SK-N-SH (cell line): ENCODE measurements around the gene ANO10.

Source experiments
- FOXJ3 ChIP-seq: sonication (generic); formaldehyde crosslinking; IDR thresholded peaks from 2 replicates; pipeline ENCODE4 v1.5.1; 2020; ENCODE audit warnings: mild to moderate bottlenecking, missing genetic modification reagents
- JUND ChIP-seq: IDR thresholded peaks from 2 replicates; pipeline ENCODE4 v1.4.0; 2012
- RAD21 ChIP-seq: IDR thresholded peaks from 2 replicates; pipeline ENCODE4 v1.6.1; 2012; ENCODE audit warnings: mild to moderate bottlenecking, low read length
- SMC3 ChIP-seq: IDR thresholded peaks from 2 replicates; pipeline ENCODE4 v1.6.1; 2012; ENCODE audit warnings: low read depth, low read length, improper control_type of control experiment
- YY1 ChIP-seq: IDR thresholded peaks from 2 replicates; pipeline ENCODE4 v1.4.0; 2012; ENCODE audit warnings: low read depth, mild to moderate bottlenecking
- TF ChIP-seq, protein P1 (sequence below): fragments of 200-600 bp; sonication (generic); IDR thresholded peaks from 2 replicates; pipeline ENCODE4 v1.6.1; 2017; ENCODE audit warnings: antibody characterized with exemption, mild to moderate bottlenecking, moderate library complexity
- TF ChIP-seq, protein P2 (sequence below): IDR thresholded peaks from 2 replicates; pipeline ENCODE4; 2012
- TF ChIP-seq, protein P3 (sequence below): IDR thresholded peaks from 2 replicates; pipeline ENCODE4 v1.4.0; 2012; ENCODE audit warnings: low read depth, borderline replicate concordance

DNA sequence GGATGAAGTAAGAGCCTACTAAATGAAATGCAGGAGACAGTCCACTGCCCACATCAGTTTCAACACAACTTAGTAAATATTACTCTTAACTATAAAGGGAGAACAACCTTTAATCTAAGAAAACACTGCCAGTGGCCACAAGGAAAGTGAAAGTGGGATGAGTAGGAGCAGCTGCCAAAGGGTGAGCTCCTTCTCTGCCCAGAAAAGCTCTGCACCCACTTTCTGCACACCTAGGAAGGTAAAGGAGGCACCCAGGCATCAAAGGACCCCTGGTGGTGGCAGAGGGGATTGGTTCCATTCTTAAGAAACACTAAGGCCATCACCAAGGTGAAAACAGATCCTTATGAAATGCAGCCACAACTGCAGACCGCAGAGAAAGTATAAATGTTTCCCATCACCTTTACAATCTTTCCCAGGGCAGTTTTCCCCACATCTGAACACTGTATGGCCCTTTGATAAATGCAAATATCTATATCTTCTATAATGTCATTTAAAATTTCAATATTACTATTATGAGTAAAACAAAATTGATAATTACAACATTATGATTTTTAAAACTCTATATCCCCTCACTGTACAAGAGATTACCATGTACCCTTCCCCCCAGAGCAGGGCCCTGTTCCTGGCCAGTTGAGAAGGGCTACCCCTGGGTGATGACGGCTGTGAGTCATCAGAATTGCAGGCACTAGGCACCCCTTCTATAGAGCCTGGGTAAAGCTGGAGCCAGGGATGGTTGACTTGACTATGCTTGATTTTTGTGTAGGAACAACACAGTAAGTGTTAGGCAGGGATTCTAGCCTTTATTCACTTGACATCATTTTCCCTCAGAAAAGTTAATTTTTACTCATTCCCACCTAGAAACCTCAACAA lies 243.5 kb downstream of the ANO10 start:
- TF ChIP-seq, protein P1, sequence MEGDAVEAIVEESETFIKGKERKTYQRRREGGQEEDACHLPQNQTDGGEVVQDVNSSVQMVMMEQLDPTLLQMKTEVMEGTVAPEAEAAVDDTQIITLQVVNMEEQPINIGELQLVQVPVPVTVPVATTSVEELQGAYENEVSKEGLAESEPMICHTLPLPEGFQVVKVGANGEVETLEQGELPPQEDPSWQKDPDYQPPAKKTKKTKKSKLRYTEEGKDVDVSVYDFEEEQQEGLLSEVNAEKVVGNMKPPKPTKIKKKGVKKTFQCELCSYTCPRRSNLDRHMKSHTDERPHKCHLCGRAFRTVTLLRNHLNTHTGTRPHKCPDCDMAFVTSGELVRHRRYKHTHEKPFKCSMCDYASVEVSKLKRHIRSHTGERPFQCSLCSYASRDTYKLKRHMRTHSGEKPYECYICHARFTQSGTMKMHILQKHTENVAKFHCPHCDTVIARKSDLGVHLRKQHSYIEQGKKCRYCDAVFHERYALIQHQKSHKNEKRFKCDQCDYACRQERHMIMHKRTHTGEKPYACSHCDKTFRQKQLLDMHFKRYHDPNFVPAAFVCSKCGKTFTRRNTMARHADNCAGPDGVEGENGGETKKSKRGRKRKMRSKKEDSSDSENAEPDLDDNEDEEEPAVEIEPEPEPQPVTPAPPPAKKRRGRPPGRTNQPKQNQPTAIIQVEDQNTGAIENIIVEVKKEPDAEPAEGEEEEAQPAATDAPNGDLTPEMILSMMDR = peak; percentile 61
- peak; percentile 63 for TF ChIP-seq SMC3
- TF ChIP-seq YY1 = no peak
- TF ChIP-seq, protein P2, sequence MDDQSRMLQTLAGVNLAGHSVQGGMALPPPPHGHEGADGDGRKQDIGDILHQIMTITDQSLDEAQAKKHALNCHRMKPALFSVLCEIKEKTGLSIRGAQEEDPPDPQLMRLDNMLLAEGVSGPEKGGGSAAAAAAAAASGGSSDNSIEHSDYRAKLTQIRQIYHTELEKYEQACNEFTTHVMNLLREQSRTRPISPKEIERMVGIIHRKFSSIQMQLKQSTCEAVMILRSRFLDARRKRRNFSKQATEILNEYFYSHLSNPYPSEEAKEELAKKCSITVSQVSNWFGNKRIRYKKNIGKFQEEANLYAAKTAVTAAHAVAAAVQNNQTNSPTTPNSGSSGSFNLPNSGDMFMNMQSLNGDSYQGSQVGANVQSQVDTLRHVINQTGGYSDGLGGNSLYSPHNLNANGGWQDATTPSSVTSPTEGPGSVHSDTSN = no peak
- no peak for TF ChIP-seq JUND
- TF ChIP-seq FOXJ3 = no peak
- TF ChIP-seq, protein P3, sequence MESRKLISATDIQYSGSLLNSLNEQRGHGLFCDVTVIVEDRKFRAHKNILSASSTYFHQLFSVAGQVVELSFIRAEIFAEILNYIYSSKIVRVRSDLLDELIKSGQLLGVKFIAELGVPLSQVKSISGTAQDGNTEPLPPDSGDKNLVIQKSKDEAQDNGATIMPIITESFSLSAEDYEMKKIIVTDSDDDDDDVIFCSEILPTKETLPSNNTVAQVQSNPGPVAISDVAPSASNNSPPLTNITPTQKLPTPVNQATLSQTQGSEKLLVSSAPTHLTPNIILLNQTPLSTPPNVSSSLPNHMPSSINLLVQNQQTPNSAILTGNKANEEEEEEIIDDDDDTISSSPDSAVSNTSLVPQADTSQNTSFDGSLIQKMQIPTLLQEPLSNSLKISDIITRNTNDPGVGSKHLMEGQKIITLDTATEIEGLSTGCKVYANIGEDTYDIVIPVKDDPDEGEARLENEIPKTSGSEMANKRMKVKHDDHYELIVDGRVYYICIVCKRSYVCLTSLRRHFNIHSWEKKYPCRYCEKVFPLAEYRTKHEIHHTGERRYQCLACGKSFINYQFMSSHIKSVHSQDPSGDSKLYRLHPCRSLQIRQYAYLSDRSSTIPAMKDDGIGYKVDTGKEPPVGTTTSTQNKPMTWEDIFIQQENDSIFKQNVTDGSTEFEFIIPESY = no peak
- peak; percentile 59 for TF ChIP-seq RAD21
